ENCODE data around the gene KCNK1. TPM values are rescaled to one million over a fixed set of nuclear protein-coding genes. Genes with fewer than 3 reads are reported as not detected.

The KCNK1 gene
- total RNA-seq, 1 donor: 2.9 TPM

DNA sequence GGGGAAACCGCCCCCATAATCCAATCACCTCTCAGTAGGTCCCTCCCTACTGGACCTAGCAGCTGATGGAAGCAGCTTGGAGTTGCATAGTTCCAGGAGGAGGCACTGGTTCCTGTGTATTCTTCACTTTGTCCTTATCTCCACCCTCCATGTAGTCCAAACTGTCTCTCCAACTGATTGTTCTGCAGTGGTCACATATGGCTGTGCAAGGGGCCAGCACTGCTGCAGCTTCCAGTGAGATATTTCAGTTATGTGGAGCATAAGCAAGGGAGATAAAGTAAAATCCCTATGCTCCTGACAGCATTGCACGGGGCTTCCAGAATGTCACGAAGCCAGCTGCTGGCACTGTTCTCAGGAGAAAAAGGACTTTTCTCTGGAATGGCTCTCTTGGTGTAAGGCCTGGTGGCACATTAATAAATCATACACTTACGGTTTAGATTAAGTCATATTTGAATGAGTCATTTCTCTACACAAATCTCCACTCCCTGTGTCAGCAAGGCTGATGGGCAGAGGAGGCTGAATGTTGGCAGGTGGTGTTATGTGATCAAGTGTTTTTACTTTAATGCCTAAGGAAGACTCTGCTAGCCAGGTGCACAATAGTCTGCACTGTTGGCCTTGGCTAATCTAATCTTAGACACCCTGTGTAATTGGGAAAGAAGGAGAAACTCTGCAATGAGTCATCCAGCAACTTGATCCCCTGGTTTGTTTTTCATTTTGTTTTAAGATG lies 93.4 kb downstream of the KCNK1 start:
- TF ChIP-seq, protein P1, sequence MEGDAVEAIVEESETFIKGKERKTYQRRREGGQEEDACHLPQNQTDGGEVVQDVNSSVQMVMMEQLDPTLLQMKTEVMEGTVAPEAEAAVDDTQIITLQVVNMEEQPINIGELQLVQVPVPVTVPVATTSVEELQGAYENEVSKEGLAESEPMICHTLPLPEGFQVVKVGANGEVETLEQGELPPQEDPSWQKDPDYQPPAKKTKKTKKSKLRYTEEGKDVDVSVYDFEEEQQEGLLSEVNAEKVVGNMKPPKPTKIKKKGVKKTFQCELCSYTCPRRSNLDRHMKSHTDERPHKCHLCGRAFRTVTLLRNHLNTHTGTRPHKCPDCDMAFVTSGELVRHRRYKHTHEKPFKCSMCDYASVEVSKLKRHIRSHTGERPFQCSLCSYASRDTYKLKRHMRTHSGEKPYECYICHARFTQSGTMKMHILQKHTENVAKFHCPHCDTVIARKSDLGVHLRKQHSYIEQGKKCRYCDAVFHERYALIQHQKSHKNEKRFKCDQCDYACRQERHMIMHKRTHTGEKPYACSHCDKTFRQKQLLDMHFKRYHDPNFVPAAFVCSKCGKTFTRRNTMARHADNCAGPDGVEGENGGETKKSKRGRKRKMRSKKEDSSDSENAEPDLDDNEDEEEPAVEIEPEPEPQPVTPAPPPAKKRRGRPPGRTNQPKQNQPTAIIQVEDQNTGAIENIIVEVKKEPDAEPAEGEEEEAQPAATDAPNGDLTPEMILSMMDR (IDR thresholded peaks at IDR 0.05; ENCODE audit: insufficient read depth, low read length): no peak
- H3K4me3 ChIP-seq (ENCODE audit: low read depth, low read length): no peak overlapping the region
- DNase-seq (ENCODE audit: low read depth): peak; percentile 49

DNA sequence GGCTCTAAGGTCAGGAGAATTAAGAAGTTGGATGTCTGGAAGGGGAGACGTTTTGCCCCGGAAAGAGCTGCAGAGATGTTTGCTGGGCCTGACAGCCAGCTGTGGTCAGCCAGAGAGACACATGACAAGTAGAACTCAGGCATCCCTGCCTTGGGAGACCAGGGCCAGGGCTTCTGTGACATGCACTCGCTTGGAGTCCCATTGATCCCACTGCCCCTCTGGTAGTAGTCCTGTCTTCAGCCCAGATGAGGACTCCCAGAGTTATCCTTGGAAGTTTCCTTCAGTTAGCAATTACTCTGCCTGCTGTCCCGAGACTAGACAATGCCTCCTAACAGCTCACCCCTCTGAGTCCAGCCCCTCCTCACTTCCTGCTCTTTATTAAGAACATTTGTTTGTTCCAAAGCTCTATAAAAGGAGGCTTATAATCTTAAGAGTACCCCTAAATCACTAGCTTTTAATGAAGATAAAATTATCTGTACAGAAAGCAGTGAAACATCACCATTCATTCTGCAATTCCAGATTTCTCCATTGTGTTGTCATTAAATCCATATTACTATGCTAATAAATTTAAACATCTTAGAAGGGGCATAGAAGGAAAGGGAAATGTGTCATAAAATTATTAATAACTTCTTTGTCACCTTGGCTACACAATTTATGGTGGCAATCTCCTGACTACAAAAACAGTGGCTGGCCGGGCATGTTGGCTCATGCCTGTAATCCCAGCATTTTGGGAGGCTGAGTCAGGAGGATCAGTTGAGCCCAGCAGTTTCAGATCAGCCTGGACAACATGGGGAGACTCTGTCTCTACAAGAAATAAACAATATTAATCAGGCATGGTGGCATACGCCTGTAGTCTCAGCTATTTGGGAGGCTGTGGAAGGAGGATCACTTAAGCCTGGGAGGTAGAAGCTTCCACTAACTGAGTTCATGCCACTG lies 94.2 kb downstream of the KCNK1 start:
- no peak overlapping the region for H3K4me3 ChIP-seq (ENCODE audit: low read depth, low read length)
- no peak for DNase-seq (ENCODE audit: low read depth)
- TF ChIP-seq, protein P1 (IDR thresholded peaks at IDR 0.05; ENCODE audit: insufficient read depth, low read length): no peak

DNA sequence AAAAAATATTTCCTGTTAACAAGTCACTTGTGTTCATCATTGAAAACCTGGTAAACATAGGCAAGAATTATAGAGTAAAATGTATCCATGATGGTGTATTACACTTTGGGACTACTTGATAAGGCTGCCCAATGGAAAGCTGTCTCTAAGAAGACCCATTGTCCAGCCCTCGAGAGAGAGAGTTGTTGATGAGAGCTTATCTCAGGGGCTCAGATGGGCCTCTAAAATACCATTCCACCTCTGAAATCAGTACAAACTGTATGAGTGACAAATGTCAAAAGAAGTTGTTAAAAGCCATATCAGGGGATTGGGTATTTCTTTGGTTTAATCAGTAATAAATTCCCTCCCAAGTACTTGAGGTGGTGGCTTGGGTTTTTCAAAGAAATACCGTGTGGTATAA lies 96.1 kb downstream of the KCNK1 start:
- TF ChIP-seq, protein P1 (IDR thresholded peaks at IDR 0.05; ENCODE audit: insufficient read depth, low read length): no peak
- no peak overlapping the region for H3K4me3 ChIP-seq (ENCODE audit: low read depth, low read length)
- DNase-seq (ENCODE audit: low read depth): no peak

DNA sequence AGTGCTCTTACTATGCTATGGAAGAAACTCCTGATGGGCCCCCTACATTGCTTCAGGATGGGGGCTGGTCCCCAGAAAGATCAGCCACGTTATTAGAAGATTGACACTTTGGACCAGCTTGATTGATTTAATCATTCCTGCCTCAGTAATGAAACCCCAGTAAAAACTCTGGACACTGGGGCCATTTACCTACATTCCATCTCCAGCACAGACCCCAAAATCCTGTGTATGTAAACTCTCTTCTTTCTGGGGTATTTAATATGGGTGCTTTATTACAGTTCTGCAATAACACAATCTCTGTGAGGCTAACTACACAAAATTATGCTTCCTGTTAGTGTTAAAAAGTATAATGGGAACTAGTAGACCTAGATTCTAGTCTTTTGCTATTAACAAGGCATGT lies 96.6 kb downstream of the KCNK1 start:
- DNase-seq (ENCODE audit: low read depth): no peak
- TF ChIP-seq, protein P1 (IDR thresholded peaks at IDR 0.05; ENCODE audit: insufficient read depth, low read length): no peak
- no peak overlapping the region for H3K4me3 ChIP-seq (ENCODE audit: low read depth, low read length)

DNA sequence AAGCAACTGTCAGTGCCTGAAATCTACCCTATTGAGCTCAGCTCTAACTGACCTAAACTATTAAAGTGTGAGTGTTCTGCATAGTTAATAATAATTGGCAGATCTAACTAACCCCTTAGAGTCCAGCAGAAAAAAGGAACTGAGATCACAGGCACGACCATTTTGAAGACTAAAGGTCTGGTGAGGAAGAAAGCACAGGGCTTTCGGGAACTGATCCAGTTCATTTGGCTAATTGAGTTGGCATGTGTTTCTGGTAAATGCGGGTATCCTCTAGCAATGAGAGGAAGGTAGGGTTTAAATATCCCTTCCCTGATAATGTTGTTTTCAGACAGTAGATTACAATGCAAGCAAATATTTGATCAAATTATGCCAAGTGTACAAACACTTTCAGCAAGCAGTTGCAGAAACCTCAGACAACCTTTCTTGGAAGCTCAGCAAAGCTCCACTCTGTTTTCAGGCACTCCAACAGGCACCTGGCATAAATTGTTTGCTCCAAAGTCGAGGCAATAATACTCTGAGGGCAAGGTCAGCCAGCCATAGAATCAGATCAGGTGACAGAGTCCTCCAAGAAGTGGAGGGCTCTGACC lies 100.8 kb downstream of the KCNK1 start:
- no peak overlapping the region for H3K4me3 ChIP-seq (ENCODE audit: low read depth, low read length)
- TF ChIP-seq, protein P1 (IDR thresholded peaks at IDR 0.05; ENCODE audit: insufficient read depth, low read length): no peak
- no peak for DNase-seq (ENCODE audit: low read depth)

DNA sequence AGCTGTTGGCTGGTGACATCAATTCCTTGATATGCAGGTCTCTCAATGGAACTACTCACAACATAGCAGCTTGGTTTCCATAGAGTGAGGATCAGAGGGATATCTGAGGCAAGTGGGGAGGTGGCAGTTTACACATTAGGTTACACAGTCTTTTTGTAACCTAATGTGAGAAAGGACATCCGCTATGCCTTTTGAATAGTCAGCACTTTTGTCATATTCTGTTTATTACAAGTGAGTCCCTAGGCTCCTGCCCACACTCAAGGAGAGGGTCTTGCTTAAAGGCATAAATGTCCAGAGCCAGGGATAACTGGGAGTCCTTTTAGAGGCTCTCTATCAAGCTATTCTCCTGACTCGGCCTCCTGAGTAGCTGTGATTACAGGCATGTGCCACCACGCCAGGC lies 104.2 kb downstream of the KCNK1 start:
- TF ChIP-seq, protein P1 (IDR thresholded peaks at IDR 0.05; ENCODE audit: insufficient read depth, low read length): no peak
- H3K4me3 ChIP-seq (ENCODE audit: low read depth, low read length): no peak overlapping the region
- no peak for DNase-seq (ENCODE audit: low read depth)
